ENCODE results near the gene IL24.

The IL24 gene

GRCh38 chr1:206895837-206896242 lies 1.4 kb upstream of the IL24 start:
- Histone ChIP-seq H3K79me2 (ENCODE audit: insufficient read depth, low read length) (no peaks in the 10 kb centered on the region), H3K4me3 (ENCODE audit: low read depth in 1 of 2, low read length in 2 of 2) (no peak overlapping the region), H3K27me3 (ENCODE audit: insufficient read depth, low read length, poor library complexity) (no peaks in the 10 kb centered on the region), H3K4me2 (ENCODE audit: insufficient read depth, low read length) (no peak overlapping the region), H3K9ac (ENCODE audit: low read depth, low read length) (no peak overlapping the region), H2AFZ (ENCODE audit: low read depth, low read length) (no peak overlapping the region), H3K4me1 (ENCODE audit: insufficient read depth, low read length) (peaks cover 3% of the 10 kb centered on the region), H3K36me3 (ENCODE audit: insufficient read depth, low read length) (no peaks in the 10 kb centered on the region), H3K27ac (ENCODE audit: low read length) (no peak overlapping the region), H3K9me3 (ENCODE audit: insufficient read depth, low read length, severe bottlenecking) (no peaks in the 10 kb centered on the region), H4K20me1 (ENCODE audit: insufficient read depth, low read length) (no peaks in the 10 kb centered on the region)
- no peak for TF ChIP-seq EZH2 (IDR thresholded peaks at IDR 0.05; ENCODE audit: borderline replicate concordance, low read depth, low read length, severe bottlenecking)
- no peak for TF ChIP-seq CTCF (IDR thresholded peaks at IDR 0.05; ENCODE audit: borderline replicate concordance, extremely low read depth, low read length, poor library complexity, severe bottlenecking)
- DNase-seq (no peak), ATAC-seq (ENCODE audit: insufficient read depth, low read depth) (no peak)

- Histone ChIP-seq H3K4me3 (ENCODE audit: low read depth in 1 of 2, low read length in 2 of 2) (no peak overlapping the region), H3K27me3 (ENCODE audit: insufficient read depth, low read length, poor library complexity) (no peaks in the 10 kb centered on the region), H3K4me2 (ENCODE audit: insufficient read depth, low read length) (no peak overlapping the region), H3K9me3 (ENCODE audit: insufficient read depth, low read length, severe bottlenecking) (no peaks in the 10 kb centered on the region), H4K20me1 (ENCODE audit: insufficient read depth, low read length) (no peaks in the 10 kb centered on the region), H3K36me3 (ENCODE audit: insufficient read depth, low read length) (no peaks in the 10 kb centered on the region), H3K9ac (ENCODE audit: low read depth, low read length) (no peak overlapping the region), H3K27ac (ENCODE audit: low read length) (no peak overlapping the region), H3K79me2 (ENCODE audit: insufficient read depth, low read length) (no peaks in the 10 kb centered on the region), H3K4me1 (ENCODE audit: insufficient read depth, low read length) (no peaks in the 10 kb centered on the region), H2AFZ (ENCODE audit: low read depth, low read length) (no peak overlapping the region)
- DNase-seq (no peak), ATAC-seq (ENCODE audit: insufficient read depth, low read depth) (no peak)
- TF ChIP-seq EZH2 (IDR thresholded peaks at IDR 0.05; ENCODE audit: borderline replicate concordance, low read depth, low read length, severe bottlenecking) (no peak), CTCF (IDR thresholded peaks at IDR 0.05; ENCODE audit: borderline replicate concordance, extremely low read depth, low read length, poor library complexity, severe bottlenecking) (no peak)
Measured at GRCh38 chr1:206896261-206896660, 982 bp upstream of the IL24 start.

GRCh38 chr1:206898089-206898914 lies 1.1 kb downstream of the IL24 start:
- H4K20me1 ChIP-seq (ENCODE audit: insufficient read depth, low read length): no peaks in the 10 kb centered on the region
- DNase-seq (no peak), ATAC-seq (ENCODE audit: insufficient read depth, low read depth) (no peak)
- H3K9ac ChIP-seq (ENCODE audit: low read depth, low read length): no peak overlapping the region
- H3K27me3 ChIP-seq (ENCODE audit: insufficient read depth, low read length, poor library complexity): no peaks in the 10 kb centered on the region
- no peak overlapping the region for H3K27ac ChIP-seq (ENCODE audit: low read length)
- peaks cover under 1% of the 10 kb centered on the region; the same call in 1 of the 2 replicates for H3K36me3 ChIP-seq (ENCODE audit: insufficient read depth, low read length)
- no peak for TF ChIP-seq EZH2 (IDR thresholded peaks at IDR 0.05; ENCODE audit: borderline replicate concordance, low read depth, low read length, severe bottlenecking)
- no peak for TF ChIP-seq CTCF (IDR thresholded peaks at IDR 0.05; ENCODE audit: borderline replicate concordance, extremely low read depth, low read length, poor library complexity, severe bottlenecking)
- no peaks in the 10 kb centered on the region for H3K79me2 ChIP-seq (ENCODE audit: insufficient read depth, low read length)
- H3K4me3 ChIP-seq (ENCODE audit: low read depth in 1 of 2, low read length in 2 of 2): no peak overlapping the region
- H3K4me2 ChIP-seq (ENCODE audit: insufficient read depth, low read length): no peak overlapping the region
- no peak overlapping the region for H2AFZ ChIP-seq (ENCODE audit: low read depth, low read length)
- no peaks in the 10 kb centered on the region for H3K9me3 ChIP-seq (ENCODE audit: insufficient read depth, low read length, severe bottlenecking)
- H3K4me1 ChIP-seq (ENCODE audit: insufficient read depth, low read length): no peaks in the 10 kb centered on the region
